Thoracic aorta (tissue), 2 donors: ENCODE data around the gene MBLAC1. TPM values are rescaled to one million over a fixed set of nuclear protein-coding genes. Genes with fewer than 3 reads are reported as not detected.
A peak's percentile ranks its signal among the peaks of the same experiment; 100 is the strongest.
"Not testable (repeated sequence)": the region's sequence is repeated elsewhere in the genome, so short reads cannot be mapped to it uniquely, and the experiment has no call there.

Experiments
- ATAC-seq: fragments of 150-250 bp; one replicate; pipeline ENCODE4 v1.8.0; 2017; ENCODE audit warnings: low read depth; ENCODE audit not compliant: insufficient number of reproducible peaks, low FRiP score
- DNase-seq: peaks from one replicate; pipeline ENCODE4 v3.0.0-alpha.2; 2020; ENCODE audit warnings: low spot score
- H3K27ac ChIP-seq, 2 donors: fragments of 200-600 bp; sonication (generic); 1 replicate in 1 of 2; 2 replicates in 1 of 2; pipeline ENCODE4 v1.5.1; 2016; ENCODE audit warnings: mild to moderate bottlenecking in 2 of 2, moderate library complexity in 2 of 2
- H3K27me3 ChIP-seq: fragments of 200-600 bp; sonication (generic); replicated peaks from 2 replicates; pipeline ENCODE4 v1.6.0; 2016; ENCODE audit warnings: mild to moderate bottlenecking; ENCODE audit not compliant: insufficient read depth
- H3K36me3 ChIP-seq: fragments of 200-600 bp; sonication (generic); one replicate; pipeline ENCODE4 v1.5.1; 2016
- H3K4me1 ChIP-seq, 2 donors: fragments of 200-600 bp; sonication (generic); 1 replicate in 1 of 2; 2 replicates in 1 of 2; pipeline versions ENCODE4 v1.5.1 to v1.6.0; 2016; ENCODE audit warnings: low read depth in 2 of 2, mild to moderate bottlenecking in 1 of 2; ENCODE audit not compliant: control insufficient read depth in 1 of 2
- H3K4me3 ChIP-seq: fragments of 200-600 bp; sonication (generic); 2 replicates; pipeline ENCODE4 v1.5.1; 2016; ENCODE audit warnings: mild to moderate bottlenecking
- H3K9me3 ChIP-seq: fragments of 200-600 bp; sonication (generic); 2 replicates; pipeline ENCODE4 v1.5.1; 2016
- CTCF ChIP-seq: fragments of 200-600 bp; sonication (generic); IDR thresholded peaks from one replicate; pipeline ENCODE4 v1.5.1; 2019; ENCODE audit warnings: antibody characterized with exemption
- total RNA-seq, 2 donors: library from RNA; depleted of rRNA; stranded (reverse); fragments of >200 nt; gene quantifications; one replicate each; pipeline versions ENCODE4 v1.1.0 to v1.2.3, GENCODE V29; 2016

Gene MBLAC1
- total RNA-seq, 2 donors from 2014 or later, result 1.1 TPM; not detected in 1

DNA sequence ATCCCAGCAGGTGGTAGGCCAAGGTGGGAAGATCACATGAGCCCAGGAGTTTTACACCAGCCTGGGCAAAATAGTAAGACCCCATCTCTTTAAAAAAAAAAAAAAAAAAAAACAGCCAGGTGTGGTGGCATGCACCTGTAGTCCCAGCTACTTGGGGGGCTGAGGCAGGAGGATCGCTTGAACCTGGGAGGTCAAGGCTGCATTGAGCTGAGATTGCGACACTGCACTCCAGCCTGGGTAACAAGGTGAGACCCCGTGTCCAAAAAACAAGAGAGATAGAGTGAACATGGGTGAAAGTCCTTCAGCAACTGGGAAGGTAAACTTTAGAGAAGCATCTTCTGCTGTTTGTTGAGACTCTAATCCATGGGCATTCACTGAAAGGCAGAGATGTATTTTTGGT lies 15.7 kb downstream of the MBLAC1 start:
- H3K4me3 ChIP-seq, result no peak overlapping the region
- H3K27ac ChIP-seq, result no peak overlapping the region
- no peaks in the 10 kb centered on the region for H3K9me3 ChIP-seq
- no peaks in the 10 kb centered on the region for H3K4me1 ChIP-seq
- no peaks in the 10 kb centered on the region for H3K27me3 ChIP-seq
- no peak for TF ChIP-seq CTCF
- DNase-seq (no peak), ATAC-seq (no peak)
- no peaks in the 10 kb centered on the region for H3K36me3 ChIP-seq

DNA sequence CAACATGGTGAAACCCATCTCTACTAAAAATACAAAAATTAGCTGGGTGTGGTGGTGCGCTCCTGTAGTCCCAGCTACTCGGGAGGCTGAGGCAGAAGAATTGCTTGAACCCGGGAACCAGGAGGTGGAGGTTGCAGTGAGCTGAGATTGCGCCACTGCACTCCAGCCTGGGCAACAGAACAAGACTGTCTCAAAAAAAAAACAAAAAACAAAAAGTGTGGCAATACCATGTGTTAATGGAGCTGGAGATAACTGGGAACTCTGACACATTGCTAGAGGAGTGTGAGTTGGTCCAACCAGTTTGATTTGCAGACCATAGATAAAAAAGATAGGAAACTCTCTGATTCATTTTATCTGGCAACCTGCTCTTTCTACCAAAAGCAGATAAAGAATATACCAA lies 19.6 kb downstream of the MBLAC1 start:
- not testable (repeated sequence) for H3K36me3 ChIP-seq, ATAC-seq, H3K27me3 ChIP-seq, H3K9me3 ChIP-seq, DNase-seq, H3K4me3 ChIP-seq, H3K27ac ChIP-seq
- peaks cover 5 to 13% of the 10 kb centered on the region in 2 donors for H3K4me1 ChIP-seq

GRCh38 chr7:100147278-100147677 lies 20.5 kb downstream of the MBLAC1 start:
- TF ChIP-seq CTCF, result no peak
- peaks cover 10 to 13% of the 10 kb centered on the region in 2 donors for H3K4me1 ChIP-seq
- no peaks in the 10 kb centered on the region for H3K9me3 ChIP-seq
- no peak overlapping the region for H3K27ac ChIP-seq
- no peaks in the 10 kb centered on the region for H3K27me3 ChIP-seq
- no peak overlapping the region for H3K4me3 ChIP-seq
- H3K36me3 ChIP-seq, result no peaks in the 10 kb centered on the region
- ATAC-seq (no peak), DNase-seq (no peak)

DNA sequence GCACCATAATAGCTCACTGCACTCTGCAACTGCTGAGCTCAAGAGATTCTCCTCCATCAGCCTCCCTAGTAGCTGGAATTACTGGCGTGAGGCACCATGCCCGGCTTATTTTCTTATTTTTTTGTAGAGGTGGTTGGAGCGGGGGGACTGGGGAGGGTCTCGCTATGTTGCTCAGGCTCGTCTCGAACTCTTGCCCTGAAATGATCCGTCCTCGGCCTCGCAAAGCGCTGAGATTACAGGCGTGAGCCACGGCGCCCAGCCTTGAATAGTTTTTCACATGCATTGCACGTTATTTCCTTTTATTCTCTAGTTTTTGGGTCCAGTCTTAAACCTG lies 21.4 kb downstream of the MBLAC1 start:
- Histone ChIP-seq H3K4me1 (peaks cover 10 to 13% of the 10 kb centered on the region in 2 donors), H3K27me3 (no peaks in the 10 kb centered on the region), H3K36me3 (peaks cover 3% of the 10 kb centered on the region), H3K4me3 (peak overlapping the region; percentile 98), H3K9me3 (no peaks in the 10 kb centered on the region), H3K27ac (peak overlapping the region; percentile 40 to 53)
- no peak for ATAC-seq
- no peak for DNase-seq
- no peak for TF ChIP-seq CTCF

DNA sequence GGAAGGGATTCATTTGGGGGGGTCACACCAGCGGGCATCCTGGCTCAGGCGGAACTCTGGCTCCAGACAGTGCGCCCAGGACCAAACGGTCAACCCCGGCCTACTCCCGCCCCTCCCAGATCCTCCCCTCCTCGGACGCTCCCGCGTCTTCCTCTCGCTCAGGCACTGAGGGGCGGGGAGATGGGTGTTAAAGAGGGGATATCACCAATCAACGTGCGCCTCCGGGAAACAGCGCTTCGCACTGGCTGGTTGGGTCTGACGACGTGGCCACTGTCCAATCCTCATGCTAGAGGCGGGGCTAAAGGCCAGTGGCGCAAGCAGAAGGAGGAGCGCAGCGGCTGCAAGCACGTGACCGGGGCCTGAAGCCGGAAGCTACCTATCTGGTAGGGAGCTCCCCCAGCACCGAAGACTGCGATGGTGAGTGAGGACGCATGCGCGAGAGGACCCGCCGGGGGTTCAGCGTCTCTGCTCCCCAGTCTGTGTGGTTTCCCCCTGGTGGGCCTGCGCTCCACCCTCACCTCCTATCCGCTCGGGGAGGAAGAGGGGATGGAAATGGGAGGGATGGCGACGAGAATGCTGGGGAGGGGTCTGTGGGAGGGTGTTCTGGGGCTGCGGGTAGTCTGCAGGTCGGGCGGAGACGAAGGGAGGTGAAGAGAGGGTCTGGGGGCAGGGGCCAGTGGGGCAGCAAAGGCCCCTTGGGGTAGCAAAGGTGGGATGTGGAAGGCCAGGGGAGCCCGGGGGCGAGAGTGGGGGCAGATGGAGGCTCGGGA lies 22.0 kb downstream of the MBLAC1 start, which contains the start of gene LAMTOR4:
LAMTOR4 (plus strand) TSS at position 360 of the 770 bp plus-strand sequence; CDS start at position 415, 55 bp downstream.
- ATAC-seq (peak; percentile 99), DNase-seq (peak; percentile 97)
- H3K27me3 ChIP-seq, result no peaks in the 10 kb centered on the region
- H3K27ac ChIP-seq, result peak within 1 kb of the TSS; percentile 84 to 90
- H3K4me1 ChIP-seq, result peaks cover 10 to 13% of the 10 kb centered on the region in 2 donors
- H3K9me3 ChIP-seq, result no peaks in the 10 kb centered on the region
- peaks cover 9% of the 10 kb centered on the region for H3K36me3 ChIP-seq
- H3K4me3 ChIP-seq, result peak within 1 kb of the TSS; percentile 98
- no peak for TF ChIP-seq CTCF

- Histone ChIP-seq H3K27ac (no peak overlapping the region), H3K36me3 (peaks cover 25% of the 10 kb centered on the region), H3K4me3 (no peak overlapping the region), H3K9me3 (no peaks in the 10 kb centered on the region), H3K27me3 (no peaks in the 10 kb centered on the region), H3K4me1 (peaks cover 15 to 20% of the 10 kb centered on the region in 2 donors)
- ATAC-seq, result no peak
- TF ChIP-seq CTCF, result no peak
- DNase-seq, result no peak
These were observed 25.6 kb downstream of the MBLAC1 start for GRCh38 chr7:100152404-100152803.
